Parietal lobe (tissue), 2 donors: Measurements from ENCODE around the gene GRAP2. TPM values are rescaled to one million over a fixed set of nuclear protein-coding genes. Genes with fewer than 3 reads are reported as not detected.

Source experiments
- small RNA-seq: library from RNA; depleted of rRNA; stranded (forward); fragments of <200 nt; gene quantifications from one replicate; pipeline ENCODE3, GENCODE V24; 2014; ENCODE audit warnings: low replicate concordance
- total RNA-seq: library from RNA; depleted of rRNA; stranded (reverse); fragments of >200 nt; gene quantifications from one replicate; pipeline ENCODE4 v1.2.3, GENCODE V29; 2014

GRAP2 gene
- 3.4 TPM for total RNA-seq

DNA sequence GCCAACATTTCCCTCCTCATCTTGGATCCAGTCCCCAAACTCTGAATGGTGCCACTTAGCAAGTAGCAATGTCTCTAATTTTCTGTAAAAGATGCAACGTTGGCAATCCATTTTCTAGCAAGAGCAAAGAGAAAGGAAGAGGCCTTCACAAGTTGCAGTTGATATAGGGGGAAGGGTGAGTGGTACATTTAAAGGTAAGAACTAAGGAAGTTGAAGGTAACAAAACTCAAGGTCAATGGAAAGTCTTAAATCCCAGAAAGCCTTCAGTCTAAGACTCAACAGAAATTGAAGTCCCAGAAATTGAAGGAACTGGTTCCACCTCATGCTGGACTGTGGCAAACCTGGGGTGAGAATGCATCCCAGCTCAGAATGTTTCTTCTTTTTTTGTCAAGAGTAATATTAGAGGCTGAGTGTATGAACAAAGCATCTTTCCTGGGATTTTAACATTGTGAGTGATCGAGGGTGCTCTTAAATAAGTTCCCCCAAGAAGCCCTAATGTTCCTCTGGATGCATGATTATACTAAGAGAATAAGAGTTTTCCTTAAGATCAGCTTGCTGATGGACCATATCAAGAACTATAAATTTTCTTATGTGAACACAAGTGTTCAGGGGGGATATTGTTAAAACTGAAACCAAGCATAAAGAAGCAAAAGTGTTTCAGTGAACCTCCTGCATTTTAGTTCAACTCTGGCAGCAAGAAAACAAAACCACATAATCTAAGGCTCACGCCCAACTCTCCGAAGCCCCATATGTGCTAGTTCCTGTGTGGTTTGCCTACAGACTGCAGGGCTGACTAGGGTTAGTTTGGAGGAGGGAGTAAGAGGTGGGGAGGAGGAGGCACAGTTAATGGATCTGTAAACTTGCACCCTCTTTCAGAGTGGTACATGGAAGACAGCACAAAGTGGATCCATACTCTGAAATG is at the start of gene GRAP2:
Gene GRAP2, plus strand, starts transcription at position 779 of the 922 bp plus-strand sequence. CDS start 46,023 bp downstream, outside the sequence.

DNA sequence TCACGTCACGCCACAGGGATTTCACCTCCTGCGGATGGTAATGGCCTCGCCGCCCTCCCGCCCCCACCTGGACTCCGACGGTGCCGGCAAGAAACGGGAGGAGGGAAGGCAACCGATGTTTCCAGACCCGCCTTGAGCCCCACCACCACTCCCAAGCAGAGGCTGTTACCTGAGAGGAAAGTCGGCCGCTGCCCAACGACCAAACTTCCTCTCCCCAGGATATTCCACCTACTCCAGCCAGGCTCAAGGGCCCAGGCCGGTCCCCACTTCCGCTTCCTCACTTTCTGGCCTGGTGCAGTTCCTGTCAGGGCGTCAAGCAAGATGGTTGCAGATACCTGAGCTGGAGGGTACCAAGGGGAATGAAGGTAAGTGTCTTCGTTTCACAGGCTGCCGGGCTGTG is 7.4 kb upstream of the GRAP2 start, which contains the start of gene ENTHD1:
Gene ENTHD1, minus strand, starts transcription at position 235 of the 400 bp plus-strand sequence. CDS start 6,012 bp downstream, outside the sequence.

DNA sequence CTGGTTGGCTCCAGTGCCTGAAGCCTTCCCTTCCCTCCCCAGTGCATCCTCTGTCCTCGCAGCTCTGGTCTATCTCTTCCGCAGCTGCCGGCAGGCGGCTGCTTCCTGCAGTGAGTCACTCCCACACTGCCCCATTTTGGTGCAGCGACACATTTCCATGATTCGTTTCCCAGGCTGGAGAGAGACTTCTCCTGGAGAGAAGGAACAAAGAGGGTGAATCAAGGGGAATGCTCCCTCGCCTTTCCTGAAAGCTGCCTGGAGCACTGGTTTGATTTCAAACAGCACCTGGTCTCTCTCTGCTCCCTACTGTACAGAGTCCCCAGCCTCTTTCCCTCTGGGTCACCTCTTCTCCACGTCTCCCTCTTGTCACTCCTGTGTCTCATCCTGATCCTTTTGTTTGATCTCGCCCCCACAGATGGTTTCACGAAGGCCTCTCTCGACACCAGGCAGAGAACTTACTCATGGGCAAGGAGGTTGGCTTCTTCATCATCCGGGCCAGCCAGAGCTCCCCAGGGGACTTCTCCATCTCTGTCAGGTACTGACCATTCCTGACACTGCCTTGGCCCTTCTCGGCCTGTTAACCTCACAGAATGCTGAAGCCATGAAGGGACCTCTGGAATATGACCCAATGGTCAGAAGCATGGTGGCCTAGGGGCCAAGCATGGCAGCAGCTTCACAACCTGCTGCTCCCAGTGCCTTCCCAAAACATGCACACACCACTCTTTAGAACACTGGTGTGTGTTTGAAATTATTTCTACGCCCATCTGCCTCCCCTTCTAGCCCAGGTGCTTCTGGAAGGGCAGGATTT is 59.0 kb downstream of the GRAP2 start, which contains the start of gene TMA7B:
Gene TMA7B, plus strand, starts transcription at position 758 of the 808 bp plus-strand sequence. CDS start 3,978 bp downstream, outside the sequence.

GRCh38 chr22:39994566-39995392 is 93.9 kb downstream of the GRAP2 start, which contains the start of gene FAM83F:
Gene FAM83F (plus strand): TSS chr22:39994954. CDS start chr22:39995043, 89 bp downstream.

Small RNA genes lying within 50 kb of the gene (small RNA-seq; reads per million reads assigned to genes)
- gene RN7SKP210 = not detected

Other genes with a start within 250 kb of the GRAP2 start
- gene ENTHD1, start 7.3 kb upstream of the GRAP2 start, total RNA-seq = not detected
- not detected for gene TMA7B, start 59.3 kb downstream of the GRAP2 start, total RNA-seq
- 0.63 TPM for gene FAM83F, start 93.9 kb downstream of the GRAP2 start, total RNA-seq